H54 (cell line): ENCODE measurements around the gene SKIC2.
"Not testable (repeated sequence)": the region's sequence is repeated elsewhere in the genome, so short reads cannot be mapped to it uniquely, and the experiment has no call there.

Experiments used
- DNase-seq: peaks from one replicate; pipeline ENCODE4 v3.0.0; 2011; ENCODE audit warnings: low spot score, mixed read lengths; ENCODE audit not compliant: insufficient read length
- FAIRE-seq: peaks from 3 replicates; lab custom pipeline; 2011; peaks lifted over from hg19 to GRCh38; lab: Jason Lieb, UNC
- POLR2A ChIP-seq: IDR thresholded peaks from 2 replicates; pipeline ENCODE4 v1.6.1; 2011; ENCODE audit warnings: low read depth, mild to moderate bottlenecking, low read length

The SKIC2 gene

DNA sequence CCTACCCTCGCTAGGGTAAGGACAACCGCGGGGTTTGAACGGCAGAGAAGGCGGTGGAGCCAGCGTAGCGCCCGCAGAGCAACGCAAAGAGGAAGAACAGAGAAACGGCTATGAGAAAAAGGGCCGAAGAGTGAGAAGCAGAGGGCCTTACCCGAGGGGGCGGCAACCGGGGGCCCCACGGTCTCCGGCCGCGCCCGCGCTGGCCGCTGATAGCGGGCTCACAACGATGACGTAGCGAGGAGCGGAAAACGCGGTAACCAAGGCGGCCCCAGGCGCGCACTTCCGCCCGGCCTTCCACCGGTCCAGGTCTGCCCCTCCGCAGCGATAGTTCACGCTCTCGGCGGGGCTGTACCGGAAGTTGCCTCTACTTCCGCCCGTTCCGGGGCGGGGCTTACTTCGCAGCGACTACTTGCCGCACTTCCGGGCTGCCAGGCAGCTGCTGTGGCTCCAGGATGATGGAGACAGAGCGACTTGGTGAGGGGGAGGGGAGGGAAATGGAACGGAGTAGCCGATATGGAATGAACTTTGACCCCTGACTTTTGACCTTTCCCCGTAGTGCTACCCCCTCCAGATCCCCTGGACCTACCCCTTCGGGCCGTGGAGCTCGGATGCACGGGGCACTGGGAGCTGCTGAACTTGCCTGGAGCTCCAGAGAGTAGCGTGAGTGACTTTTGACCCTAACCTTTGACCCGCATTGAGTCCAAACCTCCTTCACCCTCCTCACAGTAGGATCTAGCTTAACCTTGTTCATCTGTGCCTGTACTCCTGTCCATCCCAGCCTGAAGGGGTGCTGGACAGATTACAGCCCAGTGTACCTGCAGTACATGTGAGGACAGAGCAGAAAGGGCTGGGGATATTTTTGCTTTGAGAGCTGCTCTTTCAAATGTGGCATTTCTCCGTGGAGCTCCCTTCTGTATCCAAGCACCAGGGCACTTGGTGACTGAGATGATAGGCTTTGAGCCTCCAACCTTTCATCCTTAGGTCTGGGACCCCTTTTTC is at the start of gene SKIC2, which contains the start of gene NELFE:
SKIC2 (plus strand) TSS at position 435 of the 999 bp plus-strand sequence; CDS start at position 453, 18 bp downstream.
NELFE (minus strand) TSS at position 231 of the 999 bp plus-strand sequence. CDS start 525 bp downstream, outside the sequence.
- peak; percentile 78 for FAIRE-seq
- peak; percentile 51; the same call in 1 of the 2 replicates for TF ChIP-seq POLR2A

DNA sequence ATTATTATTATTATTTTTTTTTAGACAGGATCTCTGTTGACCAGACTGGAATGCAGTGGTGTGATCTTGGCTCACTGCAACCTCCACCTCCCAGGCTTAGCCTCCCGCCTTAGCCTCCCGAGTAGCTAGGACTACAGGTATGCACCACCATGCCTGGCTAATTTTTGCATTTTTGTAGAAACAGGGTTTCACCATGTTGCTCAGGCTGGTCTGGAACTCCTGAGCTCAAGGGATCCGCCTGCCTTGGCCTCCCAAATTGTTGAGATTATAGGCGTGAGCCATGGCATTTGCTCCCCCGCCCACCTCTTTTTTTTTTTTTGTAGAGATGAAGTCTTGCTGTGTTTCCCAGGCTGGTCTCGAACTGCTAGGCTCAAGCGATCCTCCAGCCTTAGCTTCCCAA is 49.7 kb upstream of the SKIC2 start:
- not testable (repeated sequence) for FAIRE-seq, DNase-seq

More for the DNA sequence above, at the start of gene SKIC2, which contains the start of gene NELFE:
- peak; percentile 98 for DNase-seq

DNA sequence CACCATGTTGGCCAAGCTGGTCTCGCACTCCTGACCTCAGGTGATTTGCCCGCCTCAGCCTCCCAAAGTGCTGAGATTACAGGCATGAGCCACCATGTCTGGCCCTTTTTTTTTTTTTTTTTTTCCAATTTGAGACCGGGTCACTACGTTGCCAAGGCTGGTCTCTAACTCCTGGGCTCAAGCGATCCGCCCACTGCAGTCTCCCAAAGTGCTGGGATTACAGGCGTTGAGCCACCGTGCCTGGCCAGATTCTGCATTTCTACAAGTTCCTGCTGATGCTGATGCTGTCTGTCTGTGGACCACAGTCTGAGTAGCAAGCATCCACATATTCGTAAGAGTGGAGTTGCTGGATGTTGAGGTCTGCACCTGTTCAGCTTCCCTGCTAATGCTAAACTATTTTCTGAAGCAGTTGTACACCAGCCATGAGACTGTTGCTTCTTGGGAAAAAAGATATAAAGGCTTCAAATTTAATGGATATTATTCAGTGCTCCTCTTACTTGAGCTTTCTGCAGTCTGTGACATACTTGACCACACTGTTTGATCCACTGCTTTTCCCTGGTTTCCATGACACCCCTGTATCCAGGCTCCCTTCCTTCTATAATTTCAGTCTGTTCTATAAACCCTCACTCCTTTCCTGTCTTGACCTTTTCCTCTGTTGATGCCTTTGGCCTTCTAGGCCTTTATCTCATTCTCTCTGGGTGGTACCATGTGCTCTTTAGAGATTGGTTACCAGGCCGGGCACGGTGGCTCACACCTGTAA is 47.0 kb upstream of the SKIC2 start:
- DNase-seq: no peak
- FAIRE-seq: no peak
- TF ChIP-seq POLR2A: no peak

- DNase-seq (no peak), FAIRE-seq (no peak)
- TF ChIP-seq POLR2A: no peak
Observed at GRCh38 chr6:31915351-31915750, 43.6 kb upstream of the SKIC2 start.

GRCh38 chr6:31915756-31916155 is 43.2 kb upstream of the SKIC2 start:
- FAIRE-seq: no peak
- TF ChIP-seq POLR2A: no peak

GRCh38 chr6:31918069-31918720 is 40.8 kb upstream of the SKIC2 start:
- DNase-seq: no peak
- FAIRE-seq: no peak
- no peak for TF ChIP-seq POLR2A

More at GRCh38 chr6:31915756-31916155, 43.2 kb upstream of the SKIC2 start:
- no peak for DNase-seq

- FAIRE-seq (no peak), DNase-seq (no peak)
- no peak for TF ChIP-seq POLR2A
Observed at GRCh38 chr6:31919624-31920303, 39.2 kb upstream of the SKIC2 start.

GRCh38 chr6:31920811-31921210 is 38.2 kb upstream of the SKIC2 start:
- TF ChIP-seq POLR2A: no peak
- DNase-seq (no peak), FAIRE-seq (no peak)

DNA sequence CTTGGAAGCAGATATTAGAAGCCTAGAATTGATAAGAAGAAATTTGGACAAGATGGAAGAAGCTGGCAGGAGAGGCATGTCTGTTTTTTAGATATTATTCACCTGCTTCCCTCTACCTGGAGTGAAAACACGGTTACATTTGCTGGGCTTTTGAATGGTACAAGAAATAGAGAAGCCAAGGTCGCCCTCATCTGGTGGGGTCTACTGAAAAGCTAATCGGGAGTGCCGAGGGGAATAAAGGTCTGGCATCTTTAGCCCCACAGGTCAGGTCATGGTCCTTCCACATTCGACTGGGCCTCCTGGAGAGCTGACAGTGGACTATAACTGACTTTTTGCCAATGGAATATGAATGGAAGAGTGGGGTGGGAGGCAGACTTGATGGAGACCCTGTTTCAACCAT is 36.0 kb upstream of the SKIC2 start:
- no peak for DNase-seq
- no peak for FAIRE-seq
- TF ChIP-seq POLR2A: no peak

DNA sequence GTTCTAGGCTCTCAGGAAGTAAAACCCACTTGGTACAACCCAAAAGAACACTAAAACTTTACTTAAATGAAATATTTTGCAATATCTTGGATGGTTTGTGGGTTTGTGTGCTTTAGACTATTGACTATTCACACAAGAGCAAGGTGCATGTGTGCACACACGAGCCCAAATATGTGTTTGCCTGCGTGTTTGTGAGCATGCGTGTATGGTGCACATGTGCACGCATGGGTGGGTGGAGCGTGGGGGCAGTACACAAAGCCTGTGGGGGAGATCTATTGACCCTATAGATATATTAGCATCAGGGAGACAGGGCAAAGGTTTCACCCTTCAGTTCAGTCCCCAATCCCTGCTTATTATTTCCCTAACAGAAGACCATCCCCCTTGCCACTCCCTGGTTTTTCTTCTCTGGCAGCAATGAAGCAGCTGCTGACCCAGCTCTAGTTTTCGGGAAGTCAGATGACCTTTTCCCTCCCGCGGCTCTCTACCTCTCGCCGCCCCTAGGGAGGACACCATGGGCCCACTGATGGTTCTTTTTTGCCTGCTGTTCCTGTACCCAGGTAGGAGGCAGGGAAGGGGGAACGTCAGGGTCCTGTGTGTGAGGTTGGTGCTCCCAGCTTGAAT is 31.6 kb upstream of the SKIC2 start, which contains the start of gene C2:
C2 (plus strand) TSS at position 476 of the 621 bp plus-strand sequence; CDS start at position 512, 36 bp downstream.
- FAIRE-seq (no peak), DNase-seq (no peak)
- no peak for TF ChIP-seq POLR2A

DNA sequence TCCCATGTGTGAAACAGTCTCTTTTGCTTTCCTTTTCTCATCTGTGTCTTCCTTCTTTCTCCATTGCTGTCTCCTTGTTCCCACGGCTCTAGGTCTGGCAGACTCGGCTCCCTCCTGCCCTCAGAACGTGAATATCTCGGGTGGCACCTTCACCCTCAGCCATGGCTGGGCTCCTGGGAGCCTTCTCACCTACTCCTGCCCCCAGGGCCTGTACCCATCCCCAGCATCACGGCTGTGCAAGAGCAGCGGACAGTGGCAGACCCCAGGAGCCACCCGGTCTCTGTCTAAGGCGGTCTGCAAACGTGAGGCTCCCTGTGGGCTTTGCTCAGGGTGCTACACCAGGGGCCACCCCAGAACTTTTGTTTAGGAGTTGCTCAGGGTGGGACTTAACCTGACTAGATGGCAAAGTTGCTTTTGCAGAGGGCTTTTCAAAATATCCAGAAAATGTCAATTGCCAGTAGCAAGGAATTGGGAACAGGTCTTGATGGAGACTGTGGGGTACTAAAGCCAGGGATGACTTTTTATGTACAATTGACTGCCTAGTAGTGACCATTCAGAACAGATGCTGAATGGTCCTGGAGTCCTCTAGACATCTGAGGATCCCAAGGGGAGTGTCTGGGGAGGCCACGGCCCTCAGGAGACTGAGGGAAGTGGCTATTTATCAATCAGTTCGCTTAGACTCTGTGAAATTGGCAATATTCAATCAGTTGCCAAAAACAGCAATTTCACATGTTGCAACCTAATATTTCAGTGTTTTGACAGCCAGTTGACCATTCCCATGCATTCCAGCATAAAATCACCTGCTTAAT is 30.9 kb upstream of the SKIC2 start:
- no peak for TF ChIP-seq POLR2A
- DNase-seq (no peak), FAIRE-seq (no peak)

DNA sequence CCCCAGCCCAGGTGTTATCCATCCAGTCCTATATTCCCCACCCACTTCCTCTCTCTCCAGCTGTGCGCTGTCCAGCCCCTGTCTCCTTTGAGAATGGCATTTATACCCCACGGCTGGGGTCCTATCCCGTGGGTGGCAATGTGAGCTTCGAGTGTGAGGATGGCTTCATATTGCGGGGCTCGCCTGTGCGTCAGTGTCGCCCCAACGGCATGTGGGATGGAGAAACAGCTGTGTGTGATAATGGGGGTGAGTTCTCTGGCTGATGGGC is 30.4 kb upstream of the SKIC2 start:
- FAIRE-seq (no peak), DNase-seq (no peak)
- no peak for TF ChIP-seq POLR2A

DNA sequence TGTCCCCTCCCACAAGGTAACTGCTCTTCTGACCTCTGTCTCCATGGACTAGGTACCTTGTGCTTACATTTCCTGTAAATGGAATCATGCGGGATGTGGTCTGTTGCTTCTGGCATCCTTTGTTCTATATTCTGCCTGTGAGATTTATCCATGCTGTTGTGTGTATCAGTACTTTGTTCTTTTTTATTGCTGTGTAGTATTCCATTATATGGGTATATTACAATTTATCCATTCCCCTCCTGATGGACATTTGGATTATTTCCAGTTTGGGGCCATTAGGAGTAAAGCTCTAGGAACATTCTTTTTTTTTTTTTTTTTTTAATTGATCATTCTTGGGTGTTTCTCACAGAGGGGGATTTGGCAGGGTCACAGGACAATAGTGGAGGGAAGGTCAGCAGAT is 28.0 kb upstream of the SKIC2 start:
- TF ChIP-seq POLR2A: no peak
- no peak for FAIRE-seq
- DNase-seq: no peak

DNA sequence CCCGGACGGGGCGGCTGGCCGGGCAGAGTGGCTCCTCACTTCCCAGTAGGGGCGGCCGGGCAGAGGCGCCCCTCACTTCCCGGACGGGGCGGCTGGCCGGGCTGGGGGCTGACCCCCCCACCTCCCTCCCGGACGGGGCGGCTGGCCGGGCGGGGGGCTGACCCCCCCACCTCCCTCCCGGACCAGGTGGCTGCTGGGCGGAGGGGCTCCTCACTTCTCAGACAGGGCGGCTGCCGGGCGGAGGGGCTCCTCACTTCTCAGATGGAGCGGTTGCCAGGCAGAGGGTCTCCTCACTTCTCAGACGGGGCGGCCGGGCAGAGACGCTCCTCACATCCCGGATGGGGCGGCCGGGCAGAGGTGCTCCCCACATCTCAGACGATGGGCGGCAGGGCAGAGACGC is 26.8 kb upstream of the SKIC2 start:
- FAIRE-seq, DNase-seq: not testable (repeated sequence)
